ENCODE data around the gene PTPRQ.

PTPRQ gene

DNA sequence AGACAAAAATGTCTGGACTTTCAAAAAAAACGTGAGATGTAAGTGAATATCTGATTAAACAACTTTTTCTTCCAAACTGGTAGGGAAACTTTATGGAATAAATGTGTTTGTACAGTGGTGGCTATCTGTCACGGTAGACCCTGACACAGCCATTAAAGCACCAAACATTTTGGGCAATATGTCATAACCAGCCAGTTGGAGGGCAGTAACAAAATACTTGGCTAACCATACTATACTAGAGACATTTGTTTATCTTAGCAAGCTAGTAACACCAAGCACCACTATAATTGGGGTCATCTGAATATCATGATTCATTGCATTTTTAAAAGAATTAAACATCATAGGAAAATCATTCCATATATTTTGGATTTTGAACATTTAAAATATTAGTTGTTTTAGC lies 257.4 kb downstream of the PTPRQ start:
- no peak for DNase-seq (ENCODE audit: low spot score)

- peak; percentile 12 for DNase-seq (ENCODE audit: low spot score)
These were observed 259.1 kb downstream of the PTPRQ start for GRCh38 chr12:80702889-80703805.

DNA sequence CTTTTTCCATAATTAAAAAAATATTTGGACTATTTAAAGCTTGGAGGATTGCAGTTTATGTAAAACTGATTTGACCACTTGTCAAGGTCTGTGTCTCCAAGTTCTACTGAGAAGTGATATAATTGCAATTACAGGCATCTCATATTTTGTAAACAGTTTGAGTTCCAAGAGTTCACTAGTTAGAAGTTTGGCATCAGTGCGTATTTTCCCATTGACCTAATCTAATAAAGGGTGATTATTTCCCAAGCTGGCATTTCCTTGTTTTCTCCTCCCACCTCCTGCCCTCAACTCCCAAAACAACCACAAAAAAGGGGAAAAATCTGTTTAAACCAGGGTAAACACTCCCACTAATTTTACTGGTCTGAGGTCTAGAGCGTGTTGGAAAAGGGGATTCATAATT lies 260.4 kb downstream of the PTPRQ start:
- DNase-seq (ENCODE audit: low spot score), result no peak

GRCh38 chr12:80707126-80707829 lies 263.2 kb downstream of the PTPRQ start, which contains the start of gene MYF6:
Gene MYF6, plus strand, starts transcription at chr12:80707634. Its CDS starts 86 bp downstream, at chr12:80707720.
- no peak for DNase-seq (ENCODE audit: low spot score)

DNA sequence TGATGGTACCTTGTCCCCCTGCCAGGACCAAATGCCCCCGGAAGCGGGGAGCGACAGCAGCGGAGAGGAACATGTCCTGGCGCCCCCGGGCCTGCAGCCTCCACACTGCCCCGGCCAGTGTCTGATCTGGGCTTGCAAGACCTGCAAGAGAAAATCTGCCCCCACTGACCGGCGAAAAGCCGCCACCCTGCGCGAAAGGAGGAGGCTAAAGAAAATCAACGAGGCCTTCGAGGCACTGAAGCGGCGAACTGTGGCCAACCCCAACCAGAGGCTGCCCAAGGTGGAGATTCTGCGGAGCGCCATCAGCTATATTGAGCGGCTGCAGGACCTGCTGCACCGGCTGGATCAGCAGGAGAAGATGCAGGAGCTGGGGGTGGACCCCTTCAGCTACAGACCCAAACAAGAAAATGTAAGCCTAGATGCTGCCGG lies 263.8 kb downstream of the PTPRQ start:
- DNase-seq (ENCODE audit: low spot score), result no peak

DNA sequence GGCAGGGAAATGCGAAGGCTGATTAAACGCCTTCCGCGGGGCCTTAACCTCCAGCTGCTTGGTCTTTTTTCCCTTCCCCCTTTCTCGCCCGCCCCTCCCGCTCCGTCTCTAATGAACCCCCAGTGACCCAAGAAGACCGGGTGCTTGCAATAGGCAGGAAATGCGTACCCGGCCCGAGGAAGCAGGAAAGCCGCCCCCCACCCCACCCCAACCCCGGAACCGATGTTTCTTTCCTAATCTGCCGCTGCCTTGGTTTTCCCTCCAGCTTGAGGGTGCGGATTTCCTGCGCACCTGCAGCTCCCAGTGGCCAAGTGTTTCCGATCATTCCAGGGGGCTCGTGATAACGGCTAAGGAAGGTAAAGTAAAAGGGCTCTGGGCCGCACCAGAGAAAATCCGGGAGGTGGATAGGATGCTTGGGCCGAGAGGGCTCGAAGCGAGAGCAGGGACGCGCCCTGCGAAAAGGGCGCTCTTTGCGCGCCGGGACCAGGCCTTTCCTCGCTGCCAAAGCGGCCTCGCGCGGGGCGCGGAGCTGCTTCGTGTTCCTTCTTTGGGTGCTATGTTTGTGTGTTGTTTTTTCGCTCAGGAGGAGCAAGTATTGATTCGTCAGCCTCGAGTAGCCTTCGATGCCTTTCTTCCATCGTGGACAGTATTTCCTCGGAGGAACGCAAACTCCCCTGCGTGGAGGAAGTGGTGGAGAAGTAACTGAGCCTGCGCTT lies 264.4 kb downstream of the PTPRQ start:
- no peak for DNase-seq (ENCODE audit: low spot score)

DNA sequence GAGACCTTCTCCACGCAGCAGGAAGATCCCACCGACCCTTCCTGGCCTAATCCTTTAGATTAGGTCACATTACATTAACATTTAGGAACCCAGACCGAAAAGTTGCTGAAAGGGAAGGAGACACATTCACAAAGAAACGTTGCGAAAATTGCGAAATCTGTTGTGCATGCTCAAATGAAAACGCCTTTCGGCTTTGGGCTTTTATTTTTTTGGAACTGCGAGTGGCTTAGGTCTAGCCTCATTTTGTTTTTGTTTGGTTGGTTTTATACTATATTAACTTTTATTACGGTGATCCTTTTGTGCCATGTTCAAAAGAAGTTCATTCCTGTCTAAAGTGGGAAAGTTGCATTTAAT lies 264.9 kb downstream of the PTPRQ start:
- DNase-seq (ENCODE audit: low spot score), result no peak

DNA sequence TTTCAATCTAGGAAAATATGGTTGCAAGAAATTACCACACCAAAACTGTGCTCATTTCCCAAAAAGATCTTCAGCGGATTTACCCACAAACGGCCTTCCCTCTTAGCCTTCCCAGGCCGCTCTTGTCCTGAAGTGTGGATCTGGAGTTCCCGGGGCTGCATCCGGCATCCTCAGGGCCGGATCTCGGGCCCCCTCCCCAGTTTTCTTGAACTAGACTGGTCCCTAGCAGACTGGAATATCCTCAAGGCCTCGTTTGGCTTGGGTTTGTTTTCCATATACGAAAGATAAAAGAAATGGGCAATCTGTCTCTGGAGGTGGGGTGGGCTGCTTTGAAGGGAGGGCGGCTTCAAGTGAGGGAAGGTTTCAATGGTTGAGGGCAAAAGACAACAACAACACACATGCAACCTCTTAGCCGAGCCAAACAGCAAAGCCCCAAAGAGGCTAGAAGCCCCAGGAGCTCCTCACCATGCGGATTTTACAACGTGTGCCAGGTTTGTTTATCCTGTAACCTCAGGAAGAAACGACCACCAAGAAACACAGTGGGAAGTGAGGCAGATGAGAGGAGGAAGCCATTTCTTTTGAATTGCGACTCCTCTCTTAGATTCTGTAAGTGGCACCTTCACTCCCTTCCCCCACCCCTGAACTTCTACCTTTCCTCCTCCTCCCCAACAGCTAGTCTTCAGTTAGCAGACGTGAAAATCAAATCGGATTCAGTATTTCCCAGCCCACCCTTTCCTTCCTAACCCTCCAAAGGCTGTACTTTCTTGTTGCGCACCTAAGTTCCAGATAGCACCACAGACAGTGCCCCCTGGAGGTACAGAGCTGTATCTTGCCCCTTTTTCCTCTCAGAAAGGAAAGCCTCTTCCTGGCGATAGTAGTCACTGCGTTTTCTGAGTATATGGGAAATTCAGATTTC lies 266.0 kb downstream of the PTPRQ start:
- DNase-seq (ENCODE audit: low spot score), result peak; percentile 1

DNA sequence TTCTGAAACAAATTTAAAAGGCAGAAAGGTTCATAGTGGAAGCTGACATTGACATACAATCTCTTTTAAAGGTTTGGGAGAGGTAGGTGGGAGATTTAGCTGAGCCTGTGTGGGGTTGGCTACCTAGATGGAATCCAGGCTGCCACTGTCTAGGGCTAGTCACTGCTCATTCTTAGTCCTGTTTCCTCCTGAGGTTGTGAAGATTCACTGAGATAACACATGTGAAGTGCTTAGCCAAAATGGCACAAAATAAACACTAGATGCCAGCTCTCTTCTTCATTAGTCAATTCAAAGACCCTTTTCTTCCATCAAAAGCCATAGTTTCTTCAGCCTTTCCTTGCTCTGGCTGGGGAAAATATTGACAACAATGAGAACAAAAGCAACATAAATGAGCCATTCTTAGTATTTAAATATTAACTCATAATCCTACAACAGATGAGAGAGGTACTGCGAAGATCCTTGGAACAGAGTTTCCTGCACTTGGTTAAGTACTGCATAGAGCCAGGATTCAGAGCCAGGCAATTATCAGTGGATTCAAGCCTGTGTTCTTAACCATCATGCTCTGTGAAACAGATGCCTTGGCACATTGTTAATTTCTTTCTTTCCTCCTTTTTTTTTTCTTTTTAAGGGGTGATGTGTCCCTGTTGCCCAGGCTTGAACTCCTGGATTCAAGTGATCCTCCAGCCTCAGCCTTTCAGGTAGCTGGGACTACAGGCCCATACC lies 266.9 kb downstream of the PTPRQ start:
- no peak for DNase-seq (ENCODE audit: low spot score)

GRCh38 chr12:80711866-80712265 lies 267.8 kb downstream of the PTPRQ start:
- DNase-seq (ENCODE audit: low spot score), result no peak

- DNase-seq (ENCODE audit: low spot score), result no peak
These were observed 268.8 kb downstream of the PTPRQ start for GRCh38 chr12:80712866-80713265.

DNA sequence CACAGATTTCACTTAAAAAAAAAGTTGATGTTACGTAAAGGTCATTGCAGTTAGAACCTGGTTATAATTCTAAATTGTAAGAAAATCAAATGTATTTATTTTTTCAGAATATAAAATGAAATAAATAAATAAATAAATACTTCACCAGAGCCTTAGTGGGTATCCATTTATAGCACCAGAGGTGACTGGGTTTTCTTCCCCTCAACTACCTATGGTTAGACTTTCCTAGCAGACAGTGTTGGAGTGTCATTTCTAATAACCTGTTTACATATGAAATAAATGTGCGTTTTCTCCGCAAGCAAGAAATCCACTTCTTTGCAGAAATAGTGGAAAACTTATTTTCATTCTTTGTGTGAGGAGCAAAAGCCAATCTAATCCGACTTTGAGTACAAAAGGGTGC lies 269.4 kb downstream of the PTPRQ start:
- DNase-seq (ENCODE audit: low spot score), result no peak

- DNase-seq (ENCODE audit: low spot score), result no peak
These were observed 270.0 kb downstream of the PTPRQ start for GRCh38 chr12:80714055-80714454.

GRCh38 chr12:80714846-80715245 lies 270.8 kb downstream of the PTPRQ start:
- no peak for DNase-seq (ENCODE audit: low spot score)

GRCh38 chr12:80715713-80716249 lies 271.7 kb downstream of the PTPRQ start:
- DNase-seq (ENCODE audit: low spot score), result no peak

DNA sequence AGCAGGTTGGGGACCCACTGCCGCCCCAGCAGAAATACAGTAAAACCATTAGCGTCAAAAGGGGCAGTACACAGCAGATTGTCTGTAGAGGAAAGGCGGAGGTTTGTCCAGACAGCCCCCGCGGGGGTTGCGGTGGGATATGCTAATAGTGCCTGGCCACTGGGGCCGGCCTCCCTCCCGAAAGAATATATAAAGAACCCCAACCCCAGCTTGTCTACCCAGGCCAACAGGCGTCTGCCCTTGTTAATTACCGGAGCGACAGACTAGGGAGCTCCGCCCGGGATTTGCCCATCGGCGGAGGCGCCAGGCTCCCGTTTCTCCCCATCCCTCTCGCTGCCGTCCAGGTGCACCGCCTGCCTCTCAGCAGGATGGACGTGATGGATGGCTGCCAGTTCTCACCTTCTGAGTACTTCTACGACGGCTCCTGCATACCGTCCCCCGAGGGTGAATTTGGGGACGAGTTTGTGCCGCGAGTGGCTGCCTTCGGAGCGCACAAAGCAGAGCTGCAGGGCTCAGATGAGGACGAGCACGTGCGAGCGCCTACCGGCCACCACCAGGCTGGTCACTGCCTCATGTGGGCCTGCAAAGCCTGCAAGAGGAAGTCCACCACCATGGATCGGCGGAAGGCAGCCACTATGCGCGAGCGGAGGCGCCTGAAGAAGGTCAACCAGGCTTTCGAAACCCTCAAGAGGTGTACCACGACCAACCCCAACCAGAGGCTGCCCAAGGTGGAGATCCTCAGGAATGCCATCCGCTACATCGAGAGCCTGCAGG lies 272.8 kb downstream of the PTPRQ start, which contains the start of gene MYF5:
Gene MYF5 (plus strand): TSS at position 217 of the 774 bp plus-strand sequence. CDS start 152 bp downstream, at position 369.
- DNase-seq (ENCODE audit: low spot score), result no peak

DNA sequence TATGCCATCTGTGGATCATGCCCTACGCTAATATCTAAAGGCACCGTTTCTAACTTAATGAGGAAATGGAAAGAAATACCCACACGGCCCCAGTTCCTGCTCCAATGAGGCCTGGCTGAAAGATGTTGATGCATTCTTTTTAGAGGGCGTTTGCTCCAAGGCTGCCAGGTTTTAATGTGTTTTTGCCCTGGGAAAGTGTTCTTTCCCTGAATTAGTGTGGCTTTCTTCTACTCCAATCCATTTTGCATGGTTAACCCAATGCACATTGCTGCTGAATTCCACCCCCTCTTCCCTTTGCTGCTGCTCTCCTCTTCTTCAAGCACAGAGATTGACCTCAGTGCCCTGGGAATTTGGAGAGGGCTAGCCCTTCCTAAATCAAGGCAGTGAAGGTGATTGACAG lies 273.8 kb downstream of the PTPRQ start:
- DNase-seq (ENCODE audit: low spot score), result no peak

- DNase-seq (ENCODE audit: low spot score), result no peak
These were observed 276.5 kb downstream of the PTPRQ start for GRCh38 chr12:80720516-80720915.

- DNase-seq (ENCODE audit: low spot score), result no peak
These were observed 277.3 kb downstream of the PTPRQ start for GRCh38 chr12:80721326-80721725.

All from RKO (cell line).